ENCODE results near the gene CDH4.

CDH4 gene

DNA sequence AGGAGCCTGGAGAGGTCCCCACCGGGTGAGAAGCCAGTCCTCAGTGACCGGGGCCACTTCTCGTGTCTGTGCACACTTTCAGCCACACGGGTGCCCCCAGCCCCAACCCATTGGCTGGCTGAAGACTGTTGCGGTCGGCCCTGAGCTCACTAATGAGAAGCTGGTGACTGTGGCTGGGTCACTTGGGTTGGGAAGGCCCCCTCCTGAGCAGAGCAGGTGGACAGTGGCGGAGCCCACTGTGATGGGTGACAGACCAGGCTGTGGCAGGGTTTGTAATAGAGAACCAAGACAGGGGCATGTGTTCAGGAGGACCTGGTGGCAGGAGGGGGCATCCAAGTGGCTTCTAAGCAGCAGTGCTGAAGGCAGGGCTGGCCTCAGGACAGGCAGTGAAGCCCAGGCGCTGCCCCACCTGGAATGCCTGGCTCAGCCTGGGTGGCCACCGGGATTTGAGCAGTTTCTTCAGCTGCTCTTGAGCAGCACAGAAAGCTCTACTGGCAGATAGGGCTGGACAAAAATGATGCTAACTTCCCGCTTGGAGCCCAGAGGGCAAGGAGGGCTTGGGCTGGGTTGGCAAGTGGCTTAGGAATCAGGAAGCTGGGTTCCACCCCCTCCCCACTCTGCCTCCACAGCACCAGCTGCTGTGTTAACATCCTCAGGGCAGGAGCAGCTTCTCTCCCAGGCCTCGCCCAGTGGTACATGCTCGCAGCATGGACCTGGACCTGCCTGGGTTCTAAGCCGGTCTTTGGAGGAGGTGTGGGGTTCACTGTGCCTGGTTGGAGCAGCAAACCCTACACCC, 256.4 kb downstream of the CDH4 start:
- no peak overlapping the region for H3K4me3 ChIP-seq (ENCODE audit: low read length in 2 of 2)
- H3K27me3 ChIP-seq (ENCODE audit: control insufficient read depth in 2 of 2, insufficient read depth in 2 of 2, low read length in 2 of 2) = no peaks in the 10 kb centered on the region
- no peak overlapping the region for H3K27ac ChIP-seq (ENCODE audit: low read depth in 2 of 2, low read length in 2 of 2)
- no peaks in the 10 kb centered on the region for H3K9me3 ChIP-seq (ENCODE audit: control insufficient read depth in 2 of 2, low read length in 2 of 2)
- no peaks in the 10 kb centered on the region for H3K4me1 ChIP-seq (ENCODE audit: control insufficient read depth in 2 of 2, insufficient read depth in 2 of 2, low read length in 2 of 2)
- no peak overlapping the region for H3K9ac ChIP-seq (ENCODE audit: low read depth in 1 of 2, low read length in 2 of 2)
- H3K36me3 ChIP-seq (ENCODE audit: control insufficient read depth in 2 of 2, insufficient read depth in 2 of 2, low read length in 2 of 2) = no peaks in the 10 kb centered on the region

DNA sequence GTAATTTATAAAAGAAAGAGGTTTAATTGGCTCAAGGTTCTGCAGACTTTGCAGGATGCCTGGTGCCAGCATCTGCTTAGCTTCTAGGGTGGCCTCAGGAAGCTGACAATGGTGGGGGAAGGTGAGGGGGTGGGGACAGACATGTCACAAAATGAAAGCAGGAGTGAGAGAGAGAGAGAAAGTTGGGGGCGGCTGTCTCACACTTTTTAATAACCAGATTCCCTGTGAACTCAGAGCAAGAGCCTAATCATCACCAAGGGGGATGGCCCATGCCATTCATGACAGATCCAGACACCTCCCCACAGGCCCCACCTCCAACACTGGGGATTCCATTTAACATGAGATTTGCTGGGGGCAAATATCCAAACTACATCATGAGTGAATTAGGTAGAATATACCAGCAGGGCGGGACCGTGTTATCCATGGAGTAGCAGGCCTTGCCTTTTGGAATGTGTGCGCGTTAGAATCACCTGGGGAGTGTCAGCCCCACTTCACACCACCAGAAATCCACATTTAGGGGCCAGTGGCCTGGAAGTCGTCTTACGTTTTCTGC, 258.8 kb downstream of the CDH4 start:
- H3K27ac ChIP-seq (ENCODE audit: low read depth in 2 of 2, low read length in 2 of 2) = no peak overlapping the region
- no peaks in the 10 kb centered on the region for H3K36me3 ChIP-seq (ENCODE audit: control insufficient read depth in 2 of 2, insufficient read depth in 2 of 2, low read length in 2 of 2)
- H3K27me3 ChIP-seq (ENCODE audit: control insufficient read depth in 2 of 2, insufficient read depth in 2 of 2, low read length in 2 of 2) = no peaks in the 10 kb centered on the region
- H3K9ac ChIP-seq (ENCODE audit: low read depth in 1 of 2, low read length in 2 of 2) = no peak overlapping the region
- H3K4me3 ChIP-seq (ENCODE audit: low read length in 2 of 2) = no peak overlapping the region
- H3K4me1 ChIP-seq (ENCODE audit: control insufficient read depth in 2 of 2, insufficient read depth in 2 of 2, low read length in 2 of 2) = no peaks in the 10 kb centered on the region
- H3K9me3 ChIP-seq (ENCODE audit: control insufficient read depth in 2 of 2, low read length in 2 of 2) = no peaks in the 10 kb centered on the region

DNA sequence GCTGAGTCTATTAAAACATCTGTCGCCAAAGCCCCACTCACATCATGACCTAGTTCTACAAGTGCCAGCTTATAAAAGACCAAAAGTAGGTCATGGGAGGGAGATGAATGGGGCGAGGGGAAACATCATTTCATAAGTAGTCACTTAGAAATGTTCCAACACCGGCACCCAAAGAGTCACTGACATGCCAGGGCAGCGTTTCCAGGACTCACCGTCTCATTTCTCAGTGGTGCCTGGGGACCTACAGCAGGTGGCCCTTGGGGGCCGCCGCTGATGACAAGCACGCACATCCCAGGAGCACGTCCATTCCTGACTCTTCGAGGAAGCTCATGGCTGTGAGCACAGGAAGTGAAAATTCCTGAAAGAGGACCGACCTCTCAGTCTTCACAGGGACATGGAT, 260.4 kb downstream of the CDH4 start:
- Histone ChIP-seq H3K27me3 (ENCODE audit: control insufficient read depth in 2 of 2, insufficient read depth in 2 of 2, low read length in 2 of 2) (no peaks in the 10 kb centered on the region), H3K27ac (ENCODE audit: low read depth in 2 of 2, low read length in 2 of 2) (no peak overlapping the region), H3K9ac (ENCODE audit: low read depth in 1 of 2, low read length in 2 of 2) (no peak overlapping the region), H3K4me3 (ENCODE audit: low read length in 2 of 2) (no peak overlapping the region), H3K9me3 (ENCODE audit: control insufficient read depth in 2 of 2, low read length in 2 of 2) (no peaks in the 10 kb centered on the region), H3K36me3 (ENCODE audit: control insufficient read depth in 2 of 2, insufficient read depth in 2 of 2, low read length in 2 of 2) (no peaks in the 10 kb centered on the region), H3K4me1 (ENCODE audit: control insufficient read depth in 2 of 2, insufficient read depth in 2 of 2, low read length in 2 of 2) (no peaks in the 10 kb centered on the region)

DNA sequence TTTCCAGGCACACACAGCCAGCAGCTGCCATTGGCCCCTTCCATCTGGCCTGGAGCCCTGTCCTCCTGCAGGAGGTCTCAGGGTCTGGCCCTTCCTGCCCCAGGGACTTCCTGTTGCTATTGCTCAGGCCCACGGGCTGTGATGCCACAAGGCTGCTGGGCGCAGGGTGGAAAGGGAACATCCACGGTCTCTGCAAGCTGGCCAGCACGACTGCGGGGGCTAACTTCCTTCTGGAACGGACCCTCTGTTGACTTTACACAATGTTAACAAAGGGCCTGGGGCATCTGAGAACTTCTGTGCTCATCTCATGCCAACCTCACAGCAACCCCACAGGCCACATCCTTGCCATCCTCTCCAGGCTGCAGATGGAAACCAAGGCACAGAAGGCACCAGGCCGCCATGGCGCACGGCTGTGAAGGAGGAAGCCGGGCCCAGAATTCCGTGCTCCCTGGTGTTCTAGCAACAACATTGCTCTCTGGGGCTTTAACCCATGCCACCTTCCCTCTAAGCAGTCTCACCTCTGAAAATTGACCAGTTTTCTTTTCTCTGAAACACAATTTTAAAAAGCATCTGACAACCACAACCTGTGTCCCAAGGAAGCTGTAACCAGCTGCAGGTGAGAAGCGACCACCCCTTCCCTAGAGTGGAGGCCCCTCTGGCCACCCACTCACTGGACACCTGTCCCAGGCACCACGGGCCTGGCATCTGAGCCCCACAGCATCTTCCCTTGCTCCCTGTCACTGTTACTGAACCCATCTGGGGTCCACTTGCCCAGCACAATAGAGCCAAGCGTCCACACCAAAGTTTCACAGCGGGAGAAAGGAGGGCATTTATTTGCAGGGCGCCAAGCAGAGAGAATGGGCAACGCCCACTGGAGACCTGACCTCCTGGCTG, 261.3 kb downstream of the CDH4 start:
- no peak overlapping the region for H3K9ac ChIP-seq (ENCODE audit: low read depth in 1 of 2, low read length in 2 of 2)

DNA sequence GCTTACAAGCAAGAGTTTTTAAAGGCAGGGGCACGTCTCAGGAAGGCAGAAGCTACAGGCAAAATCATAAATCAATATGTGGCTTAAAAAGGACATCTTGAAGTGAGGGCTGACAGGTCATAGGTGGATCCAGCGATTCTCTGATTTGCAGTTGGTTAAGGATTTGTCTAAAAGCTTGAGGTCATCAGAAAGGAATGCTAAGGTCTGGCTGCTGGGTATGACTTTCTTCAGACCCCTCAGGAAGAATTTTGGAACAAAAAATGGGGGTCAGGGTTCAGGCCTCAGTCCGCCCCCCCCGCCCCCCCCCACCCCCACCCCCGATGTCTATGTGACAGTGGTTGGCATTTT, 261.9 kb downstream of the CDH4 start:
- H3K36me3 ChIP-seq (ENCODE audit: control insufficient read depth in 2 of 2, insufficient read depth in 2 of 2, low read length in 2 of 2) = no peaks in the 10 kb centered on the region
- no peak overlapping the region for H3K27ac ChIP-seq (ENCODE audit: low read depth in 2 of 2, low read length in 2 of 2)
- no peaks in the 10 kb centered on the region for H3K27me3 ChIP-seq (ENCODE audit: control insufficient read depth in 2 of 2, insufficient read depth in 2 of 2, low read length in 2 of 2)
- H3K4me3 ChIP-seq (ENCODE audit: low read length in 2 of 2) = no peak overlapping the region
- H3K9me3 ChIP-seq (ENCODE audit: control insufficient read depth in 2 of 2, low read length in 2 of 2) = no peaks in the 10 kb centered on the region
- no peaks in the 10 kb centered on the region for H3K4me1 ChIP-seq (ENCODE audit: control insufficient read depth in 2 of 2, insufficient read depth in 2 of 2, low read length in 2 of 2)
- no peak overlapping the region for H3K9ac ChIP-seq (ENCODE audit: low read depth in 1 of 2, low read length in 2 of 2)

More for the DNA sequence above, 261.3 kb downstream of the CDH4 start:
- no peak overlapping the region for H3K4me3 ChIP-seq (ENCODE audit: low read length in 2 of 2)
- no peaks in the 10 kb centered on the region for H3K4me1 ChIP-seq (ENCODE audit: control insufficient read depth in 2 of 2, insufficient read depth in 2 of 2, low read length in 2 of 2)
- H3K27me3 ChIP-seq (ENCODE audit: control insufficient read depth in 2 of 2, insufficient read depth in 2 of 2, low read length in 2 of 2) = no peaks in the 10 kb centered on the region
- H3K9me3 ChIP-seq (ENCODE audit: control insufficient read depth in 2 of 2, low read length in 2 of 2) = no peaks in the 10 kb centered on the region
- no peak overlapping the region for H3K27ac ChIP-seq (ENCODE audit: low read depth in 2 of 2, low read length in 2 of 2)
- H3K36me3 ChIP-seq (ENCODE audit: control insufficient read depth in 2 of 2, insufficient read depth in 2 of 2, low read length in 2 of 2) = no peaks in the 10 kb centered on the region

DNA sequence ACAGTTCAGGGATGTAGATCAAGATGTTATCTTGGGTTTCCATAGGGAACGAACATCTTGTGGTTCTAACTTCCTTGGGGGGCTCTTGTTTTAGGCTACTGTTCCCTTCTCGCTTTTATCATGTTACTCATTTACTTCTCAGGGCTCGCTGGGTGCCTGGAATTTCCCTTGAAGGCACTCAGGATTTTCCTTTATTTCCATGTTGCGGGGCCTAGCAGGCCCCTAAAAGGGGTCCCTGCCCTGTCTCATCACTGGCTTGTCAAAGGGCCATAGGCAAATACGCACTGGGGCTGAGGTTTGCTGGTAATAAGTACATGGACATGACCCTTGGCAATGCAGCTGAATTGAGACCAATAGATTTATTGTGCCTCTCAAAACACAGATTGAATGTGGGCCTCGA, 262.3 kb downstream of the CDH4 start:
- no peaks in the 10 kb centered on the region for H3K9me3 ChIP-seq (ENCODE audit: control insufficient read depth in 2 of 2, low read length in 2 of 2)
- H3K36me3 ChIP-seq (ENCODE audit: control insufficient read depth in 2 of 2, insufficient read depth in 2 of 2, low read length in 2 of 2) = no peaks in the 10 kb centered on the region
- H3K4me1 ChIP-seq (ENCODE audit: control insufficient read depth in 2 of 2, insufficient read depth in 2 of 2, low read length in 2 of 2) = no peaks in the 10 kb centered on the region
- H3K27me3 ChIP-seq (ENCODE audit: control insufficient read depth in 2 of 2, insufficient read depth in 2 of 2, low read length in 2 of 2) = no peaks in the 10 kb centered on the region
- H3K4me3 ChIP-seq (ENCODE audit: low read length in 2 of 2) = no peak overlapping the region
- no peak overlapping the region for H3K27ac ChIP-seq (ENCODE audit: low read depth in 2 of 2, low read length in 2 of 2)
- H3K9ac ChIP-seq (ENCODE audit: low read depth in 1 of 2, low read length in 2 of 2) = no peak overlapping the region

DNA sequence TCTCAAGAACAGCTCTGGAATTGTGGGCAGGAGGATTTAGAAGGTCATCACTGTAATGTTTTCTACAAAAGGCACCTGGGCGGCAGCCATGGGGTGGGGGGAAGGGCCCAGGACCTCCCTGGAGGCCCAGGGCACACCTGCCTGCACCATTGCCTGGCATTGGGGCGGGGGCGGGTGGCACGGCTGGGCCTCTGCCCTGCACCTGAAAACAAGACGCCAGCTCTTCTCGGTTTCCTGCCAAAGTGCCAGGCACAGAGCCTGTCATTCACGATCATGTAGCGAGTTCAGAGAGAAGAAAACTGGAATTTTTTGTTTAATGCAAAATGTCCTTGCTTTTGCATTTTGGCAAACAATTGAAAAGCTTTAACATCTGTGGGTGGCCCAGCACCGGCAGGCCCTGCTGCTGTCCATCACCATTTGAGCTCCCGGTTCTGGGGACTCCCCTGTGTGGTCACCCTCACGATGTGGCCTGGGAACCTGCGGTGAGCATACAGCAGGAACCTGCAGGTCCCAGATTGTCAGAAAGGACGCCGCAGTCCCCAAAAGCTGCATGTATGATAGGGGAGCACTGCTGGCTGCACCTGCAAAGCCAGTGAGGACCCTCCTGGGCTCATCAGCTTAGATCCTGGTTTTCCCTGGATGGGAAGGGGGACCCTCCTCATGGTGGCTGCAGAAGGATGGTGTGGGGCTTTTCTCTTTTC, 262.9 kb downstream of the CDH4 start:
- no peak overlapping the region for H3K4me3 ChIP-seq (ENCODE audit: low read length in 2 of 2)

DNA sequence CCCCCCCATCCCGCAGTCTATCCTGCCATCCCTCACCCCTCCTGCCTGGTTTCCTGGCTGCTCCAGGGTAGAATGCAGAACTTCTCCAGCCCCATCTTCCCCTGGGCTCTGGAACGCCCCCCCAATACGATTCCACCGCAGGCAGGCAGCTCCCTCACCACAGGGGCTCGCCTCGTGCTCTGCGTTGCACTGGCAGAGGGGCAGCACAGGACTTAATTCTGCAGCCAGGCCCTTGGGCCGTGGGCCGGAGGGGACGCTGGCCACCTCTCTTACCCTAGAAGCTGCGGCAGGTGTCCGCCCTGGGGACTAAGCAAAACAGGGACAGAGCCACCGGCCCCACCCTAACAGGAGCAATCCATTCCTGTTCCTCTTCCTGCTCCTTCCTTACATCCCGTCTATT, 263.9 kb downstream of the CDH4 start:
- Histone ChIP-seq H3K4me3 (ENCODE audit: low read length in 2 of 2) (no peak overlapping the region), H3K27ac (ENCODE audit: low read depth in 2 of 2, low read length in 2 of 2) (no peak overlapping the region), H3K36me3 (ENCODE audit: control insufficient read depth in 2 of 2, insufficient read depth in 2 of 2, low read length in 2 of 2) (no peaks in the 10 kb centered on the region), H3K4me1 (ENCODE audit: control insufficient read depth in 2 of 2, insufficient read depth in 2 of 2, low read length in 2 of 2) (no peaks in the 10 kb centered on the region), H3K9ac (ENCODE audit: low read depth in 1 of 2, low read length in 2 of 2) (no peak overlapping the region), H3K27me3 (ENCODE audit: control insufficient read depth in 2 of 2, insufficient read depth in 2 of 2, low read length in 2 of 2) (no peaks in the 10 kb centered on the region), H3K9me3 (ENCODE audit: control insufficient read depth in 2 of 2, low read length in 2 of 2) (peaks cover 0 to 2% of the 10 kb centered on the region in 2 donors)

More for the DNA sequence above, 262.9 kb downstream of the CDH4 start:
- no peak overlapping the region for H3K27ac ChIP-seq (ENCODE audit: low read depth in 2 of 2, low read length in 2 of 2)
- H3K36me3 ChIP-seq (ENCODE audit: control insufficient read depth in 2 of 2, insufficient read depth in 2 of 2, low read length in 2 of 2) = no peaks in the 10 kb centered on the region
- no peak overlapping the region for H3K9ac ChIP-seq (ENCODE audit: low read depth in 1 of 2, low read length in 2 of 2)
- no peaks in the 10 kb centered on the region for H3K27me3 ChIP-seq (ENCODE audit: control insufficient read depth in 2 of 2, insufficient read depth in 2 of 2, low read length in 2 of 2)
- H3K9me3 ChIP-seq (ENCODE audit: control insufficient read depth in 2 of 2, low read length in 2 of 2) = no peaks in the 10 kb centered on the region
- no peaks in the 10 kb centered on the region for H3K4me1 ChIP-seq (ENCODE audit: control insufficient read depth in 2 of 2, insufficient read depth in 2 of 2, low read length in 2 of 2)

DNA sequence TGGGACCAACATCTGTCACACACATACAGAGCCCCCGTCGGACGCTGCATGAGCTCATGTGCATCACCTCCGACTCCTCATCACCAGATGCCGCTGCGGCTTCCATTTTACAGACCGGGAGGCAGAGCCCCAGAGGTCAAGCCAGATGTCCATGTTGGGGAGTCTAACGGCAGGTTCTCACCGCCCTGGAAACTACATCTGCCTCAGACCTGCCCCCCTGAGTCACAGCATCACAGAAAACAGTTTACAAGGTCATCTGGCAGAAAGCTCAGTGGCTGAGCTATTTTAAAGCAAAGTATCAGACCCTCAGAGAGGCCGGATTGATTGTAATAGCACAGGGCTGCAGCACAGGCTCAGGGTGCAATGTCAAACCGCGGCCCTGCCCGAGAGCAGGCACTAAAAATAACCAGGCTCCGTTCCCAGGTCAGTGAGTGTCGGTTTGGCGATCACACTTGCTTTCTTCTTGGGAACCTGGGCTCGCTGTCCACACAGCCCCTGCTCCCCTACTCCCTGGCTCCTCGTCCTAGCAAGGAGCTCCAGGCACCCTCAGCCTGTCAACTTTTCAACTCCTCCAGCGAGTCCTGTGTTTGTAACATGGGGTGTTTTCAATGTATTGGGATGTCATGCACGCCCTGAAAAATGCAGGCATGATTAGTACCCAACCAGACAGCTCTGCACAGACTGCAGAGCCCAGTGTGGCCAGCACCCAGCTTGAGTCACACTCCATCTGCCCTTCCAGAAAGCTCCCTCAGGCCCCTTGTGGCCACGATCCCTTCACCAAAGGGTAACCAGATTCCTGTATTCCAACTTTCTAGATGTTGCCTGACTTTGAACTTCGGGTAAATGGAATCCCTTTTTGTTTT, 264.5 kb downstream of the CDH4 start:
- Histone ChIP-seq H3K4me3 (ENCODE audit: low read length in 2 of 2) (no peak overlapping the region), H3K9me3 (ENCODE audit: control insufficient read depth in 2 of 2, low read length in 2 of 2) (peaks cover 0 to 2% of the 10 kb centered on the region in 2 donors), H3K9ac (ENCODE audit: low read depth in 1 of 2, low read length in 2 of 2) (no peak overlapping the region), H3K27me3 (ENCODE audit: control insufficient read depth in 2 of 2, insufficient read depth in 2 of 2, low read length in 2 of 2) (no peaks in the 10 kb centered on the region), H3K4me1 (ENCODE audit: control insufficient read depth in 2 of 2, insufficient read depth in 2 of 2, low read length in 2 of 2) (no peaks in the 10 kb centered on the region), H3K36me3 (ENCODE audit: control insufficient read depth in 2 of 2, insufficient read depth in 2 of 2, low read length in 2 of 2) (no peaks in the 10 kb centered on the region), H3K27ac (ENCODE audit: low read depth in 2 of 2, low read length in 2 of 2) (no peak overlapping the region)

All from mucosa of rectum (tissue), 2 donors.